Endothelial cell of umbilical vein (primary cell): Measurements from ENCODE around the gene FNIP1. TPM values are rescaled to one million over a fixed set of nuclear protein-coding genes. Genes with fewer than 3 reads are reported as not detected.
A peak's percentile ranks its signal among the peaks of the same experiment; 100 is the strongest.

Source experiments
- BruUV-seq: library from RNA; stranded (reverse); fragments of 400-500 nt; replicated peaks from 2 replicates; lab custom pipeline; 2021; lab: Mats Ljungman, UMichigan
- CTCF ChIA-PET: fragments of 300-600, 350-600 bp; sonication (Branson Sonifier 250); formaldehyde crosslinking; loops from one replicate; lab custom pipeline; 2021; ENCODE audit warnings: antibody characterized with exemption, inconsistent platforms; lab: Charles Lee
- POLR2A ChIA-PET: fragments of 300-600, 350-600 bp; sonication (Branson Sonifier 250); formaldehyde crosslinking; loops from one replicate; lab custom pipeline; 2021; ENCODE audit warnings: antibody characterized with exemption, inconsistent platforms; lab: Charles Lee
- DNase-seq: peaks from one replicate; pipeline ENCODE4 v3.0.0-alpha.2; 2011; ENCODE audit warnings: low read depth, low spot score
- FAIRE-seq: peaks from 2 replicates; lab custom pipeline; 2011; peaks lifted over from hg19 to GRCh38; lab: Jason Lieb, UNC
- H2AFZ ChIP-seq: 2 replicates; pipeline ENCODE4 v1.6.0; 2012; ENCODE audit warnings: low read depth, low read length, control low read depth, inconsistent platforms
- H3K27ac ChIP-seq: 2 replicates; pipeline ENCODE4 v1.5.1; 2011; ENCODE audit warnings: low read depth, mild to moderate bottlenecking, control low read depth, low read length, moderate library complexity; ENCODE audit not compliant: insufficient read depth
- H3K27me3 ChIP-seq, 2 experiments: 2 replicates each; pipeline versions ENCODE4 v1.6.0 to v1.6.1; 2011; ENCODE audit warnings: low read length in 2 of 2, mixed read lengths in 1 of 2; ENCODE audit not compliant: control insufficient read depth in 2 of 2, insufficient read depth in 2 of 2
- H3K36me3 ChIP-seq, 2 experiments: 2 replicates in 1 of 2; 3 replicates in 1 of 2; pipeline ENCODE4 v1.5.1; 2011; ENCODE audit warnings: low read length in 2 of 2, mild to moderate bottlenecking in 1 of 2, moderate library complexity in 1 of 2; ENCODE audit not compliant: control insufficient read depth in 2 of 2, insufficient read depth in 2 of 2; ENCODE audit errors: extremely low read depth in 1 of 2
- H3K4me1 ChIP-seq: 3 replicates; pipeline ENCODE4 v1.5.1; 2011; ENCODE audit warnings: mild to moderate bottlenecking, low read length; ENCODE audit not compliant: control insufficient read depth, insufficient read depth; ENCODE audit errors: extremely low read depth
- H3K4me2 ChIP-seq: 2 replicates; pipeline ENCODE4 v1.6.1; 2011; ENCODE audit warnings: low read length, control low read depth, mixed read lengths; ENCODE audit not compliant: insufficient read depth
- H3K4me3 ChIP-seq, 3 experiments: fragments of 200-600 bp in 1 of 3; sonication (generic), shearing (Covaris generic) in 1 of 3; replicated peaks in 1 of 3; 2 replicates each; pipeline ENCODE4 v1.5.1; 2011 to 2016; ENCODE audit warnings: control low read depth in 3 of 3, low read length in 3 of 3, mild to moderate bottlenecking in 2 of 3, inconsistent platforms in 1 of 3, low read depth in 1 of 3, moderate library complexity in 1 of 3; ENCODE audit not compliant: insufficient read depth in 1 of 3
- H3K79me2 ChIP-seq: 2 replicates; pipeline ENCODE4 v1.6.0; 2012; ENCODE audit warnings: low read length, inconsistent platforms; ENCODE audit not compliant: control insufficient read depth, insufficient read depth
- H3K9ac ChIP-seq: replicated peaks from 2 replicates; pipeline ENCODE3; 2011; ENCODE audit warnings: low read length, control low read depth; ENCODE audit not compliant: insufficient read depth; ENCODE audit errors: extremely low read depth
- H3K9me1 ChIP-seq: replicated peaks from 3 replicates; pipeline ENCODE4 v1.6.0; 2011; ENCODE audit warnings: mild to moderate bottlenecking, low read length; ENCODE audit not compliant: control insufficient read depth, insufficient read depth; ENCODE audit errors: extremely low read depth
- H3K9me3 ChIP-seq: replicated peaks from 2 replicates; pipeline ENCODE4 v1.5.1; 2012; ENCODE audit warnings: low read length, inconsistent platforms; ENCODE audit not compliant: control insufficient read depth, insufficient read depth
- H4K20me1 ChIP-seq: replicated peaks from 2 replicates; pipeline ENCODE3; 2011; ENCODE audit warnings: mild to moderate bottlenecking, low read length; ENCODE audit not compliant: control insufficient read depth, insufficient read depth; ENCODE audit errors: extremely low read depth
- FOS ChIP-seq: IDR thresholded peaks from 2 replicates; pipeline ENCODE4 v1.6.1; 2011; ENCODE audit warnings: mild to moderate bottlenecking, low read length, moderate library complexity, borderline replicate concordance; ENCODE audit not compliant: insufficient read depth
- GATA2 ChIP-seq: IDR thresholded peaks from 2 replicates; pipeline ENCODE4 v1.7.0; 2011; ENCODE audit warnings: low read depth, mild to moderate bottlenecking, moderate library complexity, mixed read lengths, low read length; ENCODE audit not compliant: insufficient read length, insufficient read depth
- JUN ChIP-seq: IDR thresholded peaks from 2 replicates; pipeline ENCODE4 v1.6.1; 2011; ENCODE audit warnings: borderline replicate concordance, low read depth; ENCODE audit not compliant: insufficient read length, insufficient read depth
- MYC ChIP-seq: IDR thresholded peaks from one replicate; pipeline ENCODE4 v1.6.1; 2011; ENCODE audit warnings: mild to moderate bottlenecking, low read depth, low read length
- POLR2AphosphoS5 ChIP-seq: IDR thresholded peaks from 2 replicates; pipeline ENCODE4 v1.6.1; 2012; ENCODE audit warnings: low read depth, mild to moderate bottlenecking, control low read depth, low read length, moderate library complexity; ENCODE audit not compliant: insufficient read depth
- dilution Hi-C: fragments of 300-500 bp; cut with MboI; formaldehyde crosslinking; loops from one replicate; pipeline ENCODE4 v1.15.0; 2019; ENCODE audit warnings: low sequenced_read_pairs; ENCODE audit not compliant: extremely low pct_ligation_motif_present
- intact Hi-C: fragments of 100-400 bp; cut with micrococcal nuclease; formaldehyde crosslinking; loops from one replicate; pipeline ENCODE4 v1.10.0; 2022
- polyA plus RNA-seq, 4 experiments: library from polyadenylated mRNA; depleted of rRNA in 3 of 4; stranded (reverse) in 3 of 4; unstranded in 1 of 4; fragments of >200 nt; gene quantifications; 2 replicates each; pipeline versions ENCODE4 v1.2.1 to v1.2.3, GENCODE V29; 2011 to 2012; ENCODE audit warnings: missing spikeins in 1 of 4
- total RNA-seq: library from RNA; stranded (reverse); gene quantifications from 2 replicates; pipeline ENCODE4 v1.2.3, GENCODE V29; 2021
- TF ChIP-seq, protein P1 (sequence below): IDR thresholded peaks from 2 replicates; pipeline ENCODE4 v1.6.1; 2011; ENCODE audit not compliant: insufficient read depth, insufficient read length
- TF ChIP-seq, protein P2 (sequence below), 2 donors: IDR thresholded peaks; 1 replicate in 1 of 2; 2 replicates in 1 of 2; pipeline ENCODE4 v1.5.1; 2011; ENCODE audit warnings: low read length in 2 of 2, mild to moderate bottlenecking in 2 of 2, moderate library complexity in 2 of 2, control low read depth in 1 of 2, inconsistent platforms in 1 of 2, low read depth in 1 of 2; ENCODE audit not compliant: insufficient read depth in 1 of 2; ENCODE audit errors: extremely low read depth in 1 of 2

FNIP1 gene
- total and polyA plus RNA-seq, 2 donors (not counting 3 experiments of a cell fraction or from before 2014, with no cell fraction given) = 5.9 to 27.3 TPM

DNA sequence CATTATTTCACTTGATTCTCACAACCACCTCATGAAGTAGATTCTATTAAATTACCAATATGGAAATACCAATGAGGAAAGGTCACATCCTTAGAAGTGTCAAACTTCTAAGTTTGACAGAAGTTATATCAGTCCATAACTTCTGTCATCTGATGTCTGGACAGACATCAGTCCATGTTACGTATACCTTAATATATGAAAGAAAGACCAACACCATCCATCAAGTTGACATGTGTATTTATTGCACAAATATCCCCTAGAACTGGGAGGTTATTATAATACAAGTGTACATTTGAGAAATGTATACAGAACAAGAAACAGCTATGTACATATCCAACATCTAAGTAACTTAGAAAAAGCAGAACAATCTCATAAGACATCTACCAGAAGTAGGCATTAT is 155.3 kb downstream of the FNIP1 start:
- ChIA-PET CTCF (interaction anchor here (0.9 to 3.0 kb wide), 6 partner anchors 10 to 1742 kb away, joined by 3 to 17 read pairs (median 4); no protein-coding TSS in a partner anchor), POLR2A (no interaction called here)
- H3K4me1 ChIP-seq = peaks cover 3% of the 10 kb centered on the region
- TF ChIP-seq, protein P1, sequence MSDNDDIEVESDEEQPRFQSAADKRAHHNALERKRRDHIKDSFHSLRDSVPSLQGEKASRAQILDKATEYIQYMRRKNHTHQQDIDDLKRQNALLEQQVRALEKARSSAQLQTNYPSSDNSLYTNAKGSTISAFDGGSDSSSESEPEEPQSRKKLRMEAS = no peak
- TF ChIP-seq POLR2AphosphoS5 (no peak), JUN (no peak), GATA2 (no peak), MYC (no peak)
- no peak overlapping the region for H3K9ac ChIP-seq
- no TSS peak for BruUV-seq
- DNase-seq (no peak), FAIRE-seq (no peak)
- no peaks in the 10 kb centered on the region for H3K9me3 ChIP-seq
- dilution Hi-C loops (no loop called here), intact Hi-C loops (no loop called here)
- no peak overlapping the region for H3K27ac ChIP-seq
- H3K4me2 ChIP-seq = no peak overlapping the region
- no peaks in the 10 kb centered on the region for H3K9me1 ChIP-seq
- no peak overlapping the region for H3K4me3 ChIP-seq
- H2AFZ ChIP-seq = no peak overlapping the region
- no peaks in the 10 kb centered on the region for H4K20me1 ChIP-seq
- no peaks in the 10 kb centered on the region for H3K79me2 ChIP-seq
- peaks cover 2 to 4% of the 10 kb centered on the region in 2 experiments for H3K36me3 ChIP-seq
- H3K27me3 ChIP-seq = no peaks in the 10 kb centered on the region

DNA sequence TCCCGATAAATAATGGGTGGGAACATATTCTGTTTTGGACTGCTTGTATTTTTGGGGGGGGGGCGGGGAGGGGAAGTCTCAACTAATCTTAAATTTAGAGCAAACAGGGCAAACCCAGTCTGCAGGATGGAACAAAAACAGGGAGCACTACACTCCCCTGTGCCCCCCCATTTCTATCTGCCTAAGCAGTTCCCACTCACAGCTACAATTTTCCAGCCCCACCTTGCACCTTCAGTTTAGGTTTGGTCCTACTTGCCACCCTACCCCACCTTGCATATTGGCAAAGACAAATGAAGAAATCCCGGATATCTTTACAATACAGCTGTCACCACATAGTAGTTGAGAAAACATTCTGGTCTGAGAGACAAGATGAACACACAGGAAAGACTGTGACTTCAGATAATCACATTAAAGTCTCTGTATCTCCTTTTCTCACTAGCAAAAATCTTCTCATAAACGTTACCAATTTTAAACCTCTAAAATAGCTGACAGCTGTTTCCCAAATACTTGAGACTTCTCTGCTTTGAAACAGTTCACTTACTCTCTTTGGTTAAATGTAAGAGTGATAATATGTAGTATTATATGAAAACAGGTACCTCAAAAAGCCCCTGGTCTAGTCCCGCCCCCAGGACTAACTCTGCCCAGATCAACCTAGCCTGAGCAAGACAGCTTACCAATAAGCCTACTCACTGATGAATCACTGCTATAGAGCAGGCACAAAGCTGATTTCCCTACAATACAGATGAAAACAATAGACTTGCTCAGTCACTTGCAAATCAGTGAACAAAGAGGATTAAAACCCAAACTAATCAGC is 156.6 kb downstream of the FNIP1 start:
- no TSS peak for BruUV-seq
- DNase-seq (peak; percentile 29), FAIRE-seq (no peak)
- peak; percentile 63 for TF ChIP-seq FOS
- TF ChIP-seq, protein P2, sequence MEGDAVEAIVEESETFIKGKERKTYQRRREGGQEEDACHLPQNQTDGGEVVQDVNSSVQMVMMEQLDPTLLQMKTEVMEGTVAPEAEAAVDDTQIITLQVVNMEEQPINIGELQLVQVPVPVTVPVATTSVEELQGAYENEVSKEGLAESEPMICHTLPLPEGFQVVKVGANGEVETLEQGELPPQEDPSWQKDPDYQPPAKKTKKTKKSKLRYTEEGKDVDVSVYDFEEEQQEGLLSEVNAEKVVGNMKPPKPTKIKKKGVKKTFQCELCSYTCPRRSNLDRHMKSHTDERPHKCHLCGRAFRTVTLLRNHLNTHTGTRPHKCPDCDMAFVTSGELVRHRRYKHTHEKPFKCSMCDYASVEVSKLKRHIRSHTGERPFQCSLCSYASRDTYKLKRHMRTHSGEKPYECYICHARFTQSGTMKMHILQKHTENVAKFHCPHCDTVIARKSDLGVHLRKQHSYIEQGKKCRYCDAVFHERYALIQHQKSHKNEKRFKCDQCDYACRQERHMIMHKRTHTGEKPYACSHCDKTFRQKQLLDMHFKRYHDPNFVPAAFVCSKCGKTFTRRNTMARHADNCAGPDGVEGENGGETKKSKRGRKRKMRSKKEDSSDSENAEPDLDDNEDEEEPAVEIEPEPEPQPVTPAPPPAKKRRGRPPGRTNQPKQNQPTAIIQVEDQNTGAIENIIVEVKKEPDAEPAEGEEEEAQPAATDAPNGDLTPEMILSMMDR (IDR thresholded peaks at IDR 0.05; ENCODE audit: extremely low read depth in 1 of 2, insufficient read depth in 1 of 2, low read depth in 1 of 2, low read length in 2 of 2) = no peak
- H3K36me3 ChIP-seq = peaks cover 2 to 4% of the 10 kb centered on the region in 2 experiments
- ChIA-PET POLR2A (no interaction called here), CTCF (interaction anchor here (1.3 to 3.0 kb wide), 3 partner anchors 51 to 368 kb away, joined by 3 to 17 read pairs (median 7); no protein-coding TSS in a partner anchor)
- no peak overlapping the region for H3K27ac ChIP-seq
- no peaks in the 10 kb centered on the region for H3K27me3 ChIP-seq
- intact Hi-C loops = no loop called here
- no peaks in the 10 kb centered on the region for H3K79me2 ChIP-seq
- no peak overlapping the region for H3K4me2 ChIP-seq
- no peaks in the 10 kb centered on the region for H3K9me1 ChIP-seq
- H3K9me3 ChIP-seq = no peaks in the 10 kb centered on the region
- no peak overlapping the region for H2AFZ ChIP-seq
- H3K4me3 ChIP-seq = no peak overlapping the region
- no peak overlapping the region for H3K9ac ChIP-seq
- peaks cover 11% of the 10 kb centered on the region for H3K4me1 ChIP-seq
- H4K20me1 ChIP-seq = no peaks in the 10 kb centered on the region
- dilution Hi-C loops = no loop called here
